ENCODE results near the gene PLVAP. TPM values are rescaled to one million over a fixed set of nuclear protein-coding genes. Genes with fewer than 3 reads are reported as not detected.

Gene PLVAP
- total and polyA plus RNA-seq, 9 of the 15 experiments (the other 6 are each of a cell fraction or from before 2014, with no cell fraction given) = 0.09 to 0.84 (median 0.51) TPM; not detected in 4

- peak; percentile 100 for TF ChIP-seq ZNF740 (CRISPR knock-in tag; IDR thresholded peaks at IDR 0.05)
- peak in 1 of 2 experiments; percentile 98; a peak in 2 of 4 replicates for TF ChIP-seq ZNF740 (tag; IDR thresholded peaks at IDR 0.05)
- no peak for TF ChIP-seq ZNF175 (CRISPR knock-in tag; IDR thresholded peaks at IDR 0.05; ENCODE audit: low read depth)
- TF ChIP-seq KDM2B (CRISPR knock-in tag; IDR thresholded peaks at IDR 0.05) = 0 out of 2 replicates have a peak, but pooled peaks have one; percentile 18
- no peak for TF ChIP-seq EWSR1 (IDR thresholded peaks at IDR 0.05; ENCODE audit: borderline replicate concordance, low read depth, partially characterized antibody)
- peak; percentile 82 for TF ChIP-seq MAX (CRISPR knock-in tag; IDR thresholded peaks at IDR 0.05)
- peak; percentile 72 for TF ChIP-seq EP400 (IDR thresholded peaks at IDR 0.05)
- peak; percentile 49 for TF ChIP-seq ARHGAP35 (IDR thresholded peaks at IDR 0.05; ENCODE audit: partially characterized antibody)
- TF ChIP-seq NR2C1 (IDR thresholded peaks at IDR 0.05) = peak; percentile 69; the same call in 1 of the 2 replicates
- TF ChIP-seq NR2C1 (tag; IDR thresholded peaks at IDR 0.05) = peak; percentile 83
Measured at GRCh38 chr19:17419621-17420474, 42.7 kb upstream of the PLVAP start, which contains the start of gene MVB12A (continued).

Measured in K562 (cell line).